ENCODE results near the gene VCL.
A peak's percentile ranks its signal among the peaks of the same experiment; 100 is the strongest.
"Not testable (repeated sequence)": the region's sequence is repeated elsewhere in the genome, so short reads cannot be mapped to it uniquely, and the experiment has no call there.

The VCL gene

GRCh38 chr10:73973427-73973826 is 24.5 kb upstream of the VCL start:
- no peak for DNase-seq

GRCh38 chr10:73974309-73974946 is 23.5 kb upstream of the VCL start:
- DNase-seq: no peak

DNA sequence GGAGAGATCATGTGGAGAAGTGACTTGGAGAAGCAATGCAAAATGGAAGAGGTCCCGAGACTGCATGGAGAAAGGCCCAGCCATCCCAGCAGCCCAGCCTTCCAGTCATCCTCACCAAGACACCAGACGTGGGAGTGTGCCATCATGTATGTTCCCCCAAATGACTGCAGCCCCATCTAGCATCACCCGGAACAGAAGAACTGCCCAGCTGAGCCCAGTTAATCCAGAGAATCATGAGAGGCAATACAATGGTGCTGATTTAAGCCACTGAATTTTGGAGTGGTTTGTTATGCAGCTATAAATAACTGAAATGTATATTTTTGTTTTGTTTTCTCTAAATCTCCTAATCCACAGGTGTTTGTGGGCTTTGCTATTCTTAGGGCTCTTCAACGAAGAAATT is 22.5 kb upstream of the VCL start:
- no peak for DNase-seq

DNA sequence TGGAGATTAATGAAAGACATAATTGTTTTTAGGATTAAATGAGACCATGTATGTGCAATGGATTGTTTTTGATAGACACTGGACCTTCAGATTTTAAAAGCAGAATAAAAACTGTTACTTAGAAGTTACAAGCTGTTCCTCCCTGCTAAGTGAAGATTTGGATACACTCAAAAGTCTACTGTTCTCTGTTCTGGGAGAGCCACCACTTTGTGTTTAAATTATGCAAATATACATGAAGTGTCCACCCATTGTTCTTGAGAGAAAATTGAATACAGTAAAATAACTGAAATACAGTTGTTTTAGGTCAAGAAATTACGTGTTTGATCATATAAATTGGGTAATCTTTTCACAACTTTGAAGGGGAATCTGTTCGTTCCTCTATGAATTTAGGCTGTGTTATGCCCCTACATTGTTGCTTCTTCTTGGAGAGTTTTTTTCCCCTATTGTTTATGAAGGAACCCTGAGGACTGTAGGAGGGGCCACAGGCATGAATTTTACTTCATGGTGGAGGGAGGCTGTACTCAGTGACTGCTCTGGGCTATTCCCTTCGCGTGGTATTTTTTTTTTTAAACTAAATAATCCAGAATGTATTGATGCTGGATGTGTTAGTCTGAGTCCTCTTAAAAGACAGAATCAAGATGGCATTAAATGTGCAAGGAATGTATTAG is 18.6 kb upstream of the VCL start:
- no peak for DNase-seq

GRCh38 chr10:73979809-73980433 is 18.0 kb upstream of the VCL start:
- DNase-seq: no peak

DNA sequence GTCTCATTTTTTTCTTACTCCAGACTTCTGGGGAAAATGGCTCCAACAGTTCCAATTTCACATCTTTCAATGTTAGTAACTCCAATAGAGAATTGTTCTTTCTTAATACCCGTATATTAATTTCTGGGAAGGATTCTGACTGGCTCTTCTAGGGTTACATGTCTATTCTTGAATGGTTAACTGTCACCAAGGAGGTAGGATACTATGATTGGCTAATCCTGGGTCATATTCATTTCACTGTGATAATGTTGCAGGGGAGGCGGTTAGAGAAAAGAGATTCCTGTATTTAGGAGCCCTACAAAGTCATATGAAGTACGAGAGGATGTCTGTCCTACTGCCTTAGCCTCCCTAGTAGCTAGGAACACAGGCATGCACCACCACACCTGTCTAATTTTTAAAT is 16.1 kb upstream of the VCL start:
- no peak for DNase-seq

DNA sequence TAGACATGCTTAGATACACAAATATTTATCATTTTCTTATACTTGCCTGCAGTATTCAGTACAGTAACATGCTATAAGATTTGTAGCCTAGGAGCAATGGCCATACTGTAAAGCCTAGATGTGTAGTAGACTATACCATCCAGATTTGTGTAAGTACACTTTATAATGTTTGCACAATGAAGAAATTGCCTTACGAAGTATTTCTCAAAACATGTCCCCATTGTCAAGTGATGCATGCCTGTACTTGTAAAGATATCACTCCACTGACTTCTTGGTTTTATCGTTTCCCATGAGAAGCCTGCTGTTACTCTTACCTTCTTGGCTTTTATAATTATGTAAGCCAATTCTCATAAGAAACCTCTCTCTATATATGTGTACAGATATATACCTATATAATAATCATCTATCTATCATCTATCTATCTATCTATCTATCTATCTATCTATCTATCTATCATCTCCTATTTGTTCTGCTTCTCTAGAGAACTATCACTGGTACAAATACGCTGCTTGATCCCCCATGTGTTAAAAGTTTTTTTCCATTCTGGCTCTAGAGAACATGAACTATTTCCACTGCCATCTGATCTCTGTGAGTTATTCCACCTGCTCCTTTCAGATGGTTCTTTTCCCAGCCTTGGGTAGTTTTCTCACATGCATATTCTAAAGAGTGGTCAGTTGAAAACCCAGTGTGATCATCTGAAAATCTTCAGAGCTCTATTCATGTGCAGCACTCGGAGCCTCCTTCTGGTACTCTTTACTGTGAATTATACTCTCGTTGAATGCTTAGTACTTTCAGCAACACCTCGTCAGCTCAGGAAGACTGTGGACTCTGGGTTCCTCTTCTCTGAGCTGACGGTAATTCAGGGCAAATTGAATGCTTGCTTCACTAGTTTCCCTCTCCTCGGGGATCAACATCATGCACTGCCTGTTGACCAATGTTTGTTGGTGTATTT is 14.5 kb upstream of the VCL start:
- DNase-seq: no peak

DNA sequence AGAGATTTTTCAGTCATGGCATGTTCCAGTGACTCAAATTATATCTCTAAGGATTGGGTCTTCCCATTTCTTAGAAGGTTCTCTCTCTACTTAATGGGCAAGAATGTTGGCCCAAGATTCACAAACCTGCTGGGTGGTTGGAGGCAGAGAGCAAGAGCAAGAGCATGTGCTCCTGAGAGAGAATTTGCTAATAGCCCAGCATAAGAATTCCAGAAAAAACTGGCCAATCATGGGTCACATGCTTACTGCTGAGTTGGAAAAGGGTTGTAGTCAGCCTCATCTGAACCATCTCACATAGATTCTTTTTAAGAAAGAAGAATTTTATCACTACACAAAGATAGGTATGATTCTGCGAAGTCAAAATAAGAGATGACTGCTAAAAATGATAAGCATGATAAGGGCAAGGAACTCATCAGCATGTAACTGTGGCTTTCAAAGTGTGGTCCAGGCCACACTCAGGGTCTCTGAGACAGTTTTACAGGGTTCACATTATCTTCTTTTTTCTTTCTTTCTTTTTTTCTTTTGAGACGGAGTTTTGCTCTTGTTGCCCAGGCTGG is 8.2 kb upstream of the VCL start:
- DNase-seq: no peak

DNA sequence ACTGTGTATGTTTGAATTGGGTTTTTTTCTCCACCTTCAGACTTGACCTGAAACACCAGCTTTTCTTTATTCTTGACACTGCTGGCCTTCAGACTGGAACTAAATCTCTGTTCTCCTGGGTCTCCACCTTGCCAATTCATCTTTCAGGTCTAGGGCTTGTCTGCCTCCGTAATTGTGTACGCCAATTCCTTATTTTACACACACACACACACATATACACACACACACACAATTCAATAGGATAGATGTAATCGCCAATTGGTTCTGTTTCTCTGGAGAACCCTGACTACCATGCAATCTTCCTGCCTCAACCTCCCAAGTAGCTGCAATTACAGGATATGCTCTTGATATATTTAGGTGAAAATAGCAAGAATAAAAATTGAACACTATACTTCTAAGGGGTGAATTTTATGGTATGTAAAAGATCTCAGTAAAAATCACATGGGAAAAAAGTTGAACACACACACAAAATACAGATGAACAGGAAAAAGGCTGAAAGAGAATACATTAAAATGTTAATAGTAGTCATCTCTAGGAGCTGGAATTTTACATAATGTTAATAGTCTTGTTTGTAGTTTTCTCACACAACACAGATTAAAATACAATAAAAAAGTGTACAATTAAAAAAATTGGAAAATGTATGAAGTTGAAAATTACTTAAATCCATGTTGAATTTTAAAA is 6.6 kb upstream of the VCL start:
- no peak for DNase-seq

GRCh38 chr10:73991884-73992245 is 6.1 kb upstream of the VCL start:
- no peak for DNase-seq

- DNase-seq: no peak
Measured at GRCh38 chr10:73992899-73993788, 4.8 kb upstream of the VCL start.

- no peak for DNase-seq
Measured at GRCh38 chr10:73995035-73995358, 2.9 kb upstream of the VCL start.

DNA sequence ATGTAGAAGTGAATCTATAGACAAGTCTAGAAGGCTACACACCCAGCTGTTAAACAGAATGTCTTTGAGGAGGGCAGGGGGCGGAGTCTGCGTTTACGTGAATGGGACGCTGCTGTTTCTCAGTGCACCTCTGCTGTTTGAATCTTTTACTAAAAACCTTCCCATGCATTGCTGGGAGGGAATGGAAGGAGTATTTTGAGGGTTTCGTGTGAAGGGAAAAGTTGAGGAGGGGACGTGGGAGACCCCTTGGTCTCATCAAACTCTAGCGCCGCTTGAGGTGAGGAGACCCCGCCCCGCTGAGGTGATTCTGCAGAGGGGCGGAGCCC is 492 bp upstream of the VCL start:
- DNase-seq: peak; percentile 19

GRCh38 chr10:73998623-73998928 is 660 bp downstream of the VCL start:
- DNase-seq: no peak

GRCh38 chr10:73998929-73999691 is 1.2 kb downstream of the VCL start:
- no peak for DNase-seq

DNA sequence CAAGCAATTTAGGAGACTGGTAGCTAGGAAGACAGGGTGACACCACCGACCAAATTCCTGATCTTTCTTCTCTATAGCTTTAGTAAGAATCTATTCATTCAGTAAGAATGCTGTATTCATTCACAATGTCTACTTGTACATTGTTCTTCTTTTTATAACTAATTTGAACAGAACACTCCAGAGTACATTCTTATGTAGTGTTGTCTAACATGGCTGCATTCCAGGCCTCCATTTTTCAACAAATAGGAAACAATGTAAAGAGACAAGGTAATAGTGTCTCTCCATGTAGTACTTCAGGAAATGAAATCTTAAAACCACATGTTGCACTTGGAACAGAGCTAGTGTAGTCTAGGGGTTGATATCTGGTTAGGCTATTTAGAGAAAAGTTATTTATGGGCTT is 1.8 kb downstream of the VCL start:
- DNase-seq: no peak

DNA sequence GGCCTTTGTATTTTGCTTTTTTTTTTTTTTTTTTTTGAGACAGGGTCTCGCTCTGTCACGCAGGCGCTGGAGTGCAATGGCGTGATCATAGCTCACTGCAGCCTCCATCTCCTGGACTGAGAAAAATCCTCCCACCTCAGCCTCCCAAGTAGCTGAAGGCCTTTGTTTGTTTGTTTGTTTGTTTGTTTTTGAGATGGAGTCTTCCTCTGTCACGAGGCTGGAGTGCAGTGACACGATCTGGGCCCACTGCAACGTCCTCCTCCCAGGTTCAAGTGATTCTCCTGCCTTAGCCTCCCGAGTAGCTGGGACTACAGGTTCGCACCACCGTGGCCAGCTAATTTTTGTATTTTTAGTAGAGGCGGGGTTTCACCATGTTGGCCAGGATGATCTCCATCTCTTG is 2.3 kb downstream of the VCL start:
- DNase-seq: not testable (repeated sequence)

- DNase-seq: no peak
Measured at GRCh38 chr10:74000892-74001669, 3.2 kb downstream of the VCL start.

GRCh38 chr10:74006269-74006668 is 8.4 kb downstream of the VCL start:
- no peak for DNase-seq

DNA sequence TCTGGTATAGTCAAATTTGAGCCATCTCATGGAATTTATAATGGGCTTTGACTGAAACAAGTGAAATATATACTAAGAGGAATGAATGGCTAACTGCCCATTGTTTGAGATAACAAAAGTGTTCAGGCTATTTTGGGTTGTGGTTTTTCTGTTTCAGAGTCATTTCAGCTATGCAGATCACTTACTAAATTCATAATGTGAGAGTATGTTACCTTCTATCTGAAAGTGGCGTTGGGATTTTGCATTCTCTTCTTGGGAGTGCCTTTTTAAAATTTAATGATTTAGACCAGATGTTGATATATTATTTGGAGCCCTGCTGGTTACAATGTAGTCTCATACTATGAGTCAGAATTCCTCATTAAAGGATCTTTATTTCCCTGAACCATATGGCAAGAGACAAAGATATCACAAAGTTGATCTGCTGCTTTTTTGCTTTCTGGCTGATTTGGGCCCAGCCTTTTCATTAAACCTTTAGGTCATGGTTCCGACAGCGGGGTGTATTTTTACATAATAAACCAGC is 10.4 kb downstream of the VCL start:
- DNase-seq: no peak

Data from NCI-H2081 treated with DMSO at 0.1 percent for 48 hours (cell line).